Natural killer cell treated with Interleukin-12 subunit alpha and Interleukin-12 subunit beta and Interleukin-15 and Interleukin-18, amount 100 ng/mL, for 72 hours (primary cell): Measurements from ENCODE around the gene SLC5A5. TPM values are rescaled to one million over a fixed set of nuclear protein-coding genes. Genes with fewer than 3 reads are reported as not detected.
A peak's percentile ranks its signal among the peaks of the same experiment; 100 is the strongest.

Source experiments
- ATAC-seq, 2 donors: fragments of 150-1000 bp; cut with Tn5 transposase in 1 of 2; sonication (Bioruptor Pico), chemical (Tn5 transposase) in 1 of 2; 2 replicates each; pipeline ENCODE4 v1.10.0; 2021
- DNase-seq: peaks from one replicate; pipeline ENCODE4 v3.0.0; 2022; ENCODE audit warnings: low spot score
- H3K27ac Mint-ChIP-seq, 2 donors: 1 replicate in 1 of 2; 2 replicates in 1 of 2; pipeline ENCODE4 v1.8.0; 2022; ENCODE audit warnings: mixed read lengths in 2 of 2, mild to moderate bottlenecking in 1 of 2, moderate library complexity in 1 of 2
- H3K27me3 Mint-ChIP-seq, 2 donors: 1 replicate in 1 of 2; 2 replicates in 1 of 2; pipeline ENCODE4 v1.8.0; 2022; ENCODE audit warnings: mixed read lengths in 2 of 2
- H3K36me3 Mint-ChIP-seq: one replicate; pipeline ENCODE4 v1.8.0; 2022; ENCODE audit warnings: mixed read lengths
- H3K4me1 Mint-ChIP-seq, 2 donors: 1 replicate in 1 of 2; 2 replicates in 1 of 2; pipeline ENCODE4 v1.8.0; 2022; ENCODE audit warnings: low read depth in 2 of 2, mixed read lengths in 2 of 2, mild to moderate bottlenecking in 1 of 2
- H3K4me3 Mint-ChIP-seq: one replicate; pipeline ENCODE4 v1.8.0; 2022; ENCODE audit warnings: mixed read lengths
- H3K9me3 Mint-ChIP-seq: 2 replicates; pipeline ENCODE4 v1.8.0; 2022; ENCODE audit warnings: mixed read lengths
- total RNA-seq, 2 donors: library from RNA; stranded (reverse); gene quantifications; one replicate each; pipeline ENCODE4 v1.2.3, GENCODE V29; 2022

The SLC5A5 gene
- total RNA-seq, 2 donors from 2014 or later, result 0.57 to 0.89 TPM

DNA sequence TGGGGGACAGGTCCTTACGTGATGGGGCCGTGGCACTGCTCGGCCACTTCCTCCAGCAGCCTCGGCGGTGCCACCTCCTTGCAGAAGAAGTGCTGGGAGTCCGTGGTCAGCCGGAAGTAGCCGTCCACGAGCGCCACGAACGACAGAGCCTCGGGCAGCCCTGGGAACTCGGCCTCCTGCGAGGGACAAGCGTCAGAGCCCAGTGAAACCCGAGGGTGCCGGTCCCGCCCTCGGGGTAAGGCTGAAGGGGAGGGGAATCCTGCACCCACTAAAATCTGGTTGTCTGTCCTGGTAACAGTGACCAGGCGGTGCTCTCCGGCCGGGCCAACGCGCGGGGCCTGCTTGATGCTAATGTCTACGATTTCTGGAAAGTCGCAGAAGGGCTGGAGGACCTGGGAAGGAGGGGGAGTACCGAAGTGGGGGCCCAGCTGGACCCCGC lies 30.4 kb upstream of the SLC5A5 start:
- Mint-ChIP-seq H3K27me3 (no peaks in the 10 kb centered on the region), H3K9me3 (no peaks in the 10 kb centered on the region), H3K36me3 (peaks cover 15% of the 10 kb centered on the region), H3K27ac (peak overlapping the region in 1 of 2 donors; percentile 50), H3K4me1 (peaks cover 20 to 40% of the 10 kb centered on the region in 2 donors), H3K4me3 (no peak overlapping the region)
- ATAC-seq (no peak), DNase-seq (no peak)

- Mint-ChIP-seq H3K27ac (no peak overlapping the region), H3K9me3 (no peaks in the 10 kb centered on the region), H3K4me1 (peaks cover 15 to 38% of the 10 kb centered on the region in 2 donors), H3K27me3 (no peaks in the 10 kb centered on the region), H3K36me3 (peaks cover 11% of the 10 kb centered on the region), H3K4me3 (no peak overlapping the region)
- ATAC-seq, result peak; percentile 53 to 71
- DNase-seq, result no peak
Observed at GRCh38 chr19:17841810-17842662, 29.7 kb upstream of the SLC5A5 start.

- ATAC-seq, result no peak
- no peaks in the 10 kb centered on the region for H3K9me3 Mint-ChIP-seq
- no peaks in the 10 kb centered on the region for H3K27me3 Mint-ChIP-seq
- peaks cover 9% of the 10 kb centered on the region for H3K36me3 Mint-ChIP-seq
- peaks cover 17 to 37% of the 10 kb centered on the region in 2 donors for H3K4me1 Mint-ChIP-seq
- H3K4me3 Mint-ChIP-seq, result no peak overlapping the region
- no peak for DNase-seq
- peak overlapping the region in 1 of 2 donors; percentile 95 for H3K27ac Mint-ChIP-seq
Observed at GRCh38 chr19:17842663-17843291, 29.0 kb upstream of the SLC5A5 start.

- DNase-seq (no peak), ATAC-seq (no peak)
- Mint-ChIP-seq H3K27me3 (no peaks in the 10 kb centered on the region), H3K36me3 (peaks cover 4% of the 10 kb centered on the region), H3K9me3 (no peaks in the 10 kb centered on the region), H3K27ac (peak overlapping the region in 1 of 2 donors; percentile 95), H3K4me1 (peaks cover 23 to 38% of the 10 kb centered on the region in 2 donors), H3K4me3 (no peak overlapping the region)
Observed at GRCh38 chr19:17843292-17843827, 28.4 kb upstream of the SLC5A5 start.

DNA sequence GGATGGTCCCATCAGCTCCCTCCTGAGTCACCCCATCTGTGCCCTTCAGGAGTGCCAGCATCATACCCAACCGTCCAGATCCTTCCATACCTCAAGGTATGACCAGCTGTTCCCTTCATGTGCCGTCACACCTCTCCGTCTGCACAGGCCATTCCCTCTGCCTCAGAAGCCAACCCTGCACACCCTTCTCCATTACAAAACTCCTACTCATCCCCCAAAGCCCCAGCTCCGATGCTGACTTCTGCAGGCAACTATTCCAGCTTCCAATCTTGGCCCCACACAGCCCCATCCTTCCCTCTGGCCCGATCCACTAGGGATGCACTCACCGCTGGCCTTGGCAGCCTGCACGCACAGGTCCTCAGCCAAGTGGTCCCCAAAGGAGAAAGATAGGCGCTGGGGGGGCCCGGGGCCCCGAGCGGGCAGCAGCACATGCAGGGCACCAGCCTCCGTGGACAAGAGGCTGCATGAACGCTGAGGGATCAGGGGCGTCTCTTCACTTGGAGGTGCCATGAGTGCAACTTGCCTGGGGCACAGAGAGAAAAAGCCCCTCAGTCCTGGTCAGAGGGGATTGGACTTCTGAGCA lies 27.7 kb upstream of the SLC5A5 start:
- Mint-ChIP-seq H3K27me3 (no peaks in the 10 kb centered on the region), H3K9me3 (no peaks in the 10 kb centered on the region), H3K4me1 (peaks cover 30 to 44% of the 10 kb centered on the region in 2 donors), H3K4me3 (peak overlapping the region; percentile 86), H3K36me3 (peaks cover 4% of the 10 kb centered on the region), H3K27ac (peak overlapping the region; percentile 95 to 97)
- DNase-seq, result no peak
- ATAC-seq, result no peak

DNA sequence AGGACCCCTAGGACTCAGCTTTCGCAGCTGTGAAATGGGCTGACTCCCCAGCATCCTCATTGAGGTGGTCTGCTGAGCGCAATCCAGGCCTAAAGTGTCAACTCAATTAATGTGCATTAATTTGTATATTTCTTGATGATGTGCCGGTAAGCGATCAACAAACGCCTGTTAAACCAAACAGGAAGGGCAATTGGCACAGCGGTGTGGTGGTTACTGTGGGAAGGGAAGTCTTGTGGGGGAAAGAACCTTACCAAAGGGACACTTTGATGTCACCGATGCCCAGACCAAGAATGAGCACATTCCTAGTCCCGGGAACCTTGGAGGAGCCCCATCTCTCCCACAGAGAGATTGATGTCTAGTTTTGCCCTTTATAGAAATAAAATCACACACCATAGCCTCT lies 25.6 kb upstream of the SLC5A5 start:
- DNase-seq, result peak; percentile 80
- no peak for ATAC-seq
- Mint-ChIP-seq H3K9me3 (no peaks in the 10 kb centered on the region), H3K36me3 (peaks cover under 1% of the 10 kb centered on the region), H3K4me1 (peaks cover 46 to 55% of the 10 kb centered on the region in 2 donors), H3K27ac (peak overlapping the region; percentile 95 to 97), H3K4me3 (peak overlapping the region; percentile 86), H3K27me3 (no peaks in the 10 kb centered on the region)

DNA sequence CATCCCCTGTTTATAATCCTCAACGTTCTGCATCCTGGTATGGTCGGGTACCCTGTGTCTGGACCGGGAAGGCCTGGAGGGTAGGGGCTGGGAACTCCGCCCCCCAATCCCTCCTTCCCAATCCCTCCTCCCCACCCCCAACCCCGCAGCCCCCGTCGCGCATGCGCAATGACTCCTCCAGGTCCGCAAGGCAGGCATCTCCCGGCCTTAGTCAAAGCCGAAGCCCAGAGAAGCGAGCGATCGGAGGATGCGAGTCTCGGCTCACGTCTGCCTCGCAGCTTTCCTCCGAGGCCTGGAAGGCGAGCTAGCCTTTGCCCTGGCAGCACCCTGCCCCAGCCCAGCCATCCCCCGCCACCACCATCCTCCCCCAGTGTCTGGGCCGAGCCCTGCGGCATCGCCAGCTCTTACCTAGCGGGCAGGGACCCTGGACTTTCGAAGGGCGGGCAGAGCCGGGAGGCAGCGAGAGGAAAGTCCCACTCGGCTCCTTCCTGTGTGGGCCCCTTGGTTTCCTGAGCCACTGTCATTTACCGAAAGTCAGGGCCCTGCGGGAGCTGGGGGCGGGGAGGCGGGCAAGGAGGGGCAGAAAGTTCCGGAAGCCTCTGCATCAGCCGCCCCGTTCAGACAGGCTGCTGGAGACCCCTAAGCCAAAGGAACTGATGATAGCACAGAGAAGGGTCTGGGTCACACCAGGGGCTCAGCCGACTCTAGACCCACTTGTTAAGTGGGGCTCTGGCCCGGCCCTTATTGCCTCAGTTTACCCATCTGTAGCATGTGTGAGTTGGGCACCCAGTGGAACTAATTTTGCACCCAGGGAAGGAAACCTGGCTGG lies 24.0 kb upstream of the SLC5A5 start, which contains the start of gene JAK3:
TSS of gene JAK3 (minus strand) at position 445 of the 829 bp plus-strand sequence. CDS start 3,565 bp downstream, outside the sequence.
- Mint-ChIP-seq H3K36me3 (no peaks in the 10 kb centered on the region), H3K27ac (peak within 1 kb of the TSS; percentile 95 to 97), H3K4me1 (peaks cover 54 to 60% of the 10 kb centered on the region in 2 donors), H3K9me3 (no peaks in the 10 kb centered on the region), H3K4me3 (peak within 1 kb of the TSS; percentile 86), H3K27me3 (no peaks in the 10 kb centered on the region)
- DNase-seq (peak; percentile 96), ATAC-seq (peak; percentile 90 to 93)

DNA sequence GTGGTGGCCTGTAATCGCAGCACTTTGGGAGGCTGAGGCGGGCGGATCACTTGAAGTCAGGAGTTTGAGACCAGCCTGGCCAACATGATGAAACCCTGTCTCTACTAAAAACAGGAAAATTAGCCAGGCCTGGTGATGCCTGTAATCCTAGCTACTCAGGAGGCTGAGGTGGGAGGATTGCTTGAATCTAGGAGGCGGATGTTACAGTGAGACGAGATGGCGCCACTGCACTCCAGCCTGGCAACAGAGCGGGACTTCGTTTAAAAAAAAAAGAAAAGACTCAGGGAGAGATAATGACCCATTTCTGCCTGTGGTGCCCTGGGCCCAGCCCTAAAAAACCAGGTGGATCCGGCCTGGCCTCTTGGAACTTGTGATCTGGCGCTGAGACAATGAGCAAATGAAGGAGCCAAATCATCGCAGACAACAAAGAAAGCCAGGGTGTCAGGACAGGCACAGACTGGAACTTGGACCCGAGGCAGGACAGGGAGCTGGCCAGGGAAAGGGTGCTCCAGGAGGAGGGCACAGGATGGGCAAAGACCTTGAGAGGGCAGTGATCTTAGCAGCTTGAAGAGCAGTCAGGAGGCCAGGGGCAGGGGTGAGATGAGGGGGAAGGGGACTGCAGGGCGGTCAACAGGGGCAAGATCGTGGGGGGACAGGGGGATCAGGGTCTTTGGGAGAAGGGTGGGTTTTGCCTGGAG lies 23.0 kb upstream of the SLC5A5 start:
- Mint-ChIP-seq H3K27me3 (no peaks in the 10 kb centered on the region), H3K36me3 (no peaks in the 10 kb centered on the region), H3K27ac (peak overlapping the region; percentile 95 to 97), H3K9me3 (no peaks in the 10 kb centered on the region), H3K4me1 (peaks cover 48 to 57% of the 10 kb centered on the region in 2 donors), H3K4me3 (peak overlapping the region; percentile 86)
- no peak for DNase-seq
- ATAC-seq, result no peak

DNA sequence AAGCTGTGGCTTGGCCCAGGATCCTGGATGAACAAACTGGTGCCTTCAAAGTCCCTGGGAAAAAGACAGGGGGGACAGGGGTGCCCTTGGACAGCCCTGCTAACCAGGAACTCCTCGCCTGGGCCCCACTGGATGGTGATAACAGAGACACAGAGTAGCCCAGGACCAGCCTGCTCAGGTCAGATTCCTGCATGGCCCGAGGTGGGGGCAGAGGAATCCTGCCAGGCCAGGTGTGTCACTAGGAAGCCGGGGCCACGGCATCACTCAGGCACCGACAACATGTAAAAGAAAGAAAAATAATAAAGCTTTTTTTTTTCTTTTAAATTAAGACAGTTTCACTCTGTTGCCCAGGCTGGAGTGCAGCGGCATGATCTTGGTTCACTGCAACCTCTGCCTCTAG lies 17.7 kb upstream of the SLC5A5 start:
- H3K27me3 Mint-ChIP-seq, result no peaks in the 10 kb centered on the region
- no peak for DNase-seq

DNA sequence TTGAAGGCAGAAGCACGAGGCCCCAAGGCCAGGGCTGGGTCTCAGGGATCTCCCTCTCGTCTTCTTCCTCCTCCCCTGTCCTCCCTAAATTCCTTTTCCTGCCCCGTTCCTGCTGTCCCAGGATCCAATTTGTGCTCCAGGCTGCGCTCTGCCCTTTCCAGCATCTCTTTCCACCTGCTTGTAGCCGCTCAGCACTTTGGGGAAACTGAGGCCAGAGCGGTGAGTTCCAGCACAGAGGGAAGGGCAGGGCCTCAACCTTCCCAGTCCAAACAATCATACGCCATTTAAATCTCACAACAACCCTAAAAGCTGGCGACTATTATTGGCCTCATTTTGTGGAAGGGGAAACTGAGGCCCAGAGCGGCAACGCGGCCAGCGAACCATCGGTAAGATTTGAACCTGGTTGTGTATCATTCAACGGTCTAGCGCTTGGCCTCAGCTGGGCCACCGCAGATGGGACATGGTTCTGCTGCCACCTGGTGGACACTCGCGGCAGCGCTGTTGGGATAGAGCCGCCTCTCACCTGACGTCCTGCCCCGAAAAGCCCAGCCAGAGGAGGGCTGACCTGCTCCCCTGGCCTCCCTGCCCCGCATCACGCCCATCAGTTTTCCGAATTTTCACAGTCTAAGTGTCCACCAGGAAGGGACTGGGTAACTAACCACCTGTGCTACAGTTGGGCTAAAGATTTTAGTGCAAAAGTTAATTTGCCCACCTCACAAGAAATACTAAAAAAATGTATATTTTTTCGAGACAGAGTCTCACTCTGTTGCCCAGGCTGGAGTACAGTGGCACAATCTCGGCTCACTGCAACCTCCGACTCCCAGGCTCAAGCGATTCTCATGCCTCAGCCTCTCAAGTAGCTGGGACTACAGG lies 16.2 kb upstream of the SLC5A5 start:
- H3K4me3 Mint-ChIP-seq, result no peak overlapping the region
- H3K27ac Mint-ChIP-seq, result peak overlapping the region; percentile 54 to 79
- no peaks in the 10 kb centered on the region for H3K9me3 Mint-ChIP-seq
- H3K36me3 Mint-ChIP-seq, result peaks cover 9% of the 10 kb centered on the region
- peak; percentile 53 to 54 for ATAC-seq
- peak; percentile 89 for DNase-seq
- H3K27me3 Mint-ChIP-seq, result no peaks in the 10 kb centered on the region
- peaks cover 24 to 31% of the 10 kb centered on the region in 2 donors for H3K4me1 Mint-ChIP-seq

More for the DNA sequence above, 17.7 kb upstream of the SLC5A5 start:
- Mint-ChIP-seq H3K4me3 (no peak overlapping the region), H3K27ac (no peak overlapping the region), H3K4me1 (peaks cover 29% of the 10 kb centered on the region in 2 donors), H3K9me3 (no peaks in the 10 kb centered on the region), H3K36me3 (no peaks in the 10 kb centered on the region)
- ATAC-seq, result no peak

GRCh38 chr19:17859533-17860330 lies 12.0 kb upstream of the SLC5A5 start, which contains the start of gene RPL18A:
Gene RPL18A, plus strand, starts transcription at chr19:17859910. Its CDS starts 47 bp downstream, at chr19:17859957.
- Mint-ChIP-seq H3K4me1 (peaks cover 25 to 30% of the 10 kb centered on the region in 2 donors), H3K4me3 (peak within 1 kb of the TSS; percentile 91), H3K9me3 (no peaks in the 10 kb centered on the region), H3K27ac (peak within 1 kb of the TSS; percentile 72 to 85), H3K27me3 (no peaks in the 10 kb centered on the region), H3K36me3 (peaks cover 12% of the 10 kb centered on the region)
- DNase-seq (peak; percentile 99), ATAC-seq (peak; percentile 98 to 99)
